Muscle layer of duodenum (tissue), 2 donors: ENCODE measurements around the gene GSAP.

Experiments
- H3K27ac ChIP-seq: one replicate; pipeline ENCODE4 v1.7.0; 2013; ENCODE audit warnings: mild to moderate bottlenecking, low read length
- H3K27me3 ChIP-seq: one replicate; pipeline ENCODE4 v1.7.0; 2013; ENCODE audit warnings: low read depth, mild to moderate bottlenecking, control low read depth, low read length
- H3K36me3 ChIP-seq, 2 donors: one replicate each; pipeline ENCODE4 v1.7.0; 2013; ENCODE audit warnings: low read length in 2 of 2, control low read depth in 1 of 2, mild to moderate bottlenecking in 1 of 2; ENCODE audit not compliant: insufficient read depth in 2 of 2, control insufficient read depth in 1 of 2
- H3K4me1 ChIP-seq, 2 donors: one replicate each; pipeline ENCODE4 v1.7.0; 2013; ENCODE audit warnings: low read length in 2 of 2, mild to moderate bottlenecking in 2 of 2, control low read depth in 1 of 2, moderate library complexity in 1 of 2; ENCODE audit not compliant: insufficient read depth in 2 of 2, control insufficient read depth in 1 of 2
- H3K4me3 ChIP-seq, 2 donors: one replicate each; pipeline ENCODE4 v1.7.0; 2013; ENCODE audit warnings: low read length in 2 of 2, low read depth in 1 of 2, mild to moderate bottlenecking in 1 of 2
- H3K9me3 ChIP-seq, 2 donors: one replicate each; pipeline ENCODE4 v1.7.0; 2013; ENCODE audit warnings: low read length in 2 of 2, control low read depth in 1 of 2, mild to moderate bottlenecking in 1 of 2; ENCODE audit not compliant: control insufficient read depth in 1 of 2
- donor health status: healthy.

GSAP gene

DNA sequence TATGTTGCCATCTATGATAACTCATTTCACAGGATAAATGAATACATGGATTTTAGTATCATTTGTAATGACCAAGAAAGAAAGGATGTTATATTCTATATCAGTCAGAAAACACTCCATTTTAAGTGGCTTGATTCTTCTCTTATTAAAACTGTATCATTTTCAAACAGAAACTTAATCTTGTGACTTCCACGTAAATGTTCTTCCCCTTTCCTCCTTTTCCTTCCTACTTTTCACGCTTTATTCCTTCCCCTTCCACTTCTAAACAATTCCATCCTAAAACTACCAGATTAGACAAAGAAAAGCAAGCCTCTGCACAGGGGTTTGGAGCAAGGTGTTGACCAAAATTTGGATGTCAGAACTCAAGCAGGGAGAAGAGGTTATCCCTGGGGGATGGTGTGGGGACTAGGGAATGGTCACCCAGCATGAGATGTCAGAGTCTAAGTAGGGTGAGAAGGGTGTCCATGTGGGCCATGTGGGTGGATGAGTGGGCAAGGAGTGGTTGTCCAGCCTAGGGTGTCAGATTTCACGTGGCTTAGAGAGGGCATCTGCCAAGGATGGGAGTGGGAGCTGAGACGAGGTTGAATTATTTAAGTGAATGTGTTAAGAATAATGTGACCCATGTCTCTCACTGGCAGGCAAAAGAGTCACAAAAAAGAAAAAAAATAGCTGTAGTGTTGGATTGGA is 5.0 kb upstream of the GSAP start:
- no peak overlapping the region for H3K27ac ChIP-seq
- peaks cover 5 to 6% of the 10 kb centered on the region in 2 donors for H3K4me1 ChIP-seq
- H3K9me3 ChIP-seq = no peaks in the 10 kb centered on the region
- H3K27me3 ChIP-seq = no peaks in the 10 kb centered on the region
- no peak overlapping the region for H3K4me3 ChIP-seq
- no peaks in the 10 kb centered on the region for H3K36me3 ChIP-seq

DNA sequence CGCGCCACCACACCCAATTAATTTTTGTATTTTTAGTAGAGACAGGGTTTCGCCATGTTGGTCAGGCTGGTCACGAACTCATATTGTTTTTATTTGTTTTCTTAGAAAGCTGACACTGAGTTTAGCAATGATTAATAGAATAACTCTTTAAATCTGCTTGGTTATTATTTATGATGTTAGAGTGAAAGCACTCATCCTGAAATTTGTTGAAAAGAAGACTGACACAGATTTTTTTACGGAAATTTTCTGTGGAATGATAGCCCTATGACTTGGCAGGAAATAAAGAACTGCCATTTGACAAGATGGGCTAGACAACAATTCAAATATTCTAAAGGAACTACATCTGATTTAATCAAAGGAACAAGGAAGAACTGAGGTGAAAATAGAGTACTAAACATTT is 4.3 kb upstream of the GSAP start:
- Histone ChIP-seq H3K9me3 (no peaks in the 10 kb centered on the region), H3K27ac (no peak overlapping the region), H3K4me3 (no peak overlapping the region), H3K4me1 (peaks cover 0 to 6% of the 10 kb centered on the region in 2 donors), H3K36me3 (no peaks in the 10 kb centered on the region), H3K27me3 (no peaks in the 10 kb centered on the region)

DNA sequence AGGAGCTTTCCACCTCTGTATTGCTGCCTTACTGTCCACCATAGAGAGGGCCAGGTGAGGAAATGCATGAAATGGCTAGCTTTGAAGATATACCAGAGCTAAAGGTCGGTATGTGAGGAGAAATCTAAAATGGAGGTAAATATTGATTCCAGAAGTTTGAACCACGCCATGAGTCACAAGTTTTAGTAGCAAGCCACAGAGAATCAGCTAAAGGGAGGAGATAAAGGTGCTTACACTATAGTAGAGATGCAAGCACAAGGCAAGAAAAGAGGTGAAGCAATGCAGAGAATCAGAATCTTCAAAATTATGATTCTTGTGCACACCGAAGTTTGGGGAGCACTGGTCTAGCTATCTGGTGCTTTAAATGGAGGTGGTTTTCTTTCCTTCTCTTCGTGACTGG is 3.0 kb upstream of the GSAP start:
- Histone ChIP-seq H3K36me3 (no peaks in the 10 kb centered on the region), H3K27me3 (no peaks in the 10 kb centered on the region), H3K27ac (no peak overlapping the region), H3K4me3 (no peak overlapping the region), H3K9me3 (no peaks in the 10 kb centered on the region), H3K4me1 (peaks cover 5 to 10% of the 10 kb centered on the region in 2 donors)

DNA sequence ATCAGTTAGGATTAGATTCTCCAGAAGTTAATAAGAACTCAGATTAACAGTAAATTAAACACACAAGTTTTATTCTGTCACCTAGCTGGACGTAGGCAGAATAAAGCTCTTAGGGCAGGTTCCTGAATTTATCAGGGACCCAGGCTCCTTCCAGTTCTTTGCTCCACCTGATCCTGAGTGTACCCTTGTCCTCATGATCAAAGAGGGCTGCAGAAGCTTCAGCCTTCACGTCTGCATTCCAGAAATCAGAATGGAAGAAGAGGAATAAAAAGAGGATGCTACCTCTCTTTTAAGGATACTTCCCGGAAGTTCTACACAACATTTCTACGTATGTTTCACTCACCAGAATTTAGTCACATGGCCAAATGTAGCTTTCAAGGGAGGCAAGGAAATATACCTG is 1.7 kb upstream of the GSAP start:
- no peak overlapping the region for H3K4me3 ChIP-seq
- no peaks in the 10 kb centered on the region for H3K9me3 ChIP-seq
- no peak overlapping the region for H3K27ac ChIP-seq
- H3K4me1 ChIP-seq = peaks cover 10 to 12% of the 10 kb centered on the region in 2 donors
- H3K27me3 ChIP-seq = no peaks in the 10 kb centered on the region
- no peaks in the 10 kb centered on the region for H3K36me3 ChIP-seq

DNA sequence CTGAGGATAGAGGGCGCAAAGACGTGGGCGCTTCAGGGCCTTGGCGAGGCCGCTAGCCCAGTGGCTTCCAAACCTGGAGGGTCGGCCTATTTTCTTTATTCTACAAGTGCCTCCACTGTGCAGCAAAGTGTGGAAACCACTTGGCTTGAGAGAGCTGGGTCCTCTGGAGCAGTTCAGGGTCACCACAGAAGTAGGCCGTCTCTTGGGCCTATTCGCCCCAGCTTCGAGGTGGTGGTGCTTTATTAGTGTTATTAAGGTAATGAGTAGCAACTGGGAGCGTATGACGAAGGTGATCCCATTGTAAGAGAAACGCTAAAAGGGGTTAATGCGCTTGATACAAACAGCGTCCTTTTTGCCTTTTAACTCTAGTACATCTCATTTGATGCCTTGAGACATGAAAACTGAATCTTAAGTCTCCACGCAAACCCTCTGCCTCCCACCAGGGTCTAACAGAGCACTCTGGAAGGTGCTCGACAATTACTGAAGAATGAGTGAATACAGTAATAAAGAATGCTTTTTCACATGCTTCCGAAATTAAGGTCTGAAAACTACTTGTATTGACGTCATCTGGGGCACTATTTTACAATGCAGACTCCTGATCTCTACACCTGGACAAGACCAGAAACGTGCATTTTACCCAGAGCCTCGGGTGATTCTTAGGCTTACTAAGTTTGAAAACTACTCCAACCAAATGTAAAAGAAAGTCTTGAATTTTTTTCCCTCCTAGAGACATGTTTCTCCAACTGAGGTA is 647 bp upstream of the GSAP start:
- Histone ChIP-seq H3K36me3 (no peaks in the 10 kb centered on the region), H3K4me1 (peaks cover 10 to 12% of the 10 kb centered on the region in 2 donors), H3K4me3 (peak overlapping the region; percentile 68 to 88), H3K27ac (peak overlapping the region; percentile 75), H3K9me3 (no peaks in the 10 kb centered on the region), H3K27me3 (no peaks in the 10 kb centered on the region)

DNA sequence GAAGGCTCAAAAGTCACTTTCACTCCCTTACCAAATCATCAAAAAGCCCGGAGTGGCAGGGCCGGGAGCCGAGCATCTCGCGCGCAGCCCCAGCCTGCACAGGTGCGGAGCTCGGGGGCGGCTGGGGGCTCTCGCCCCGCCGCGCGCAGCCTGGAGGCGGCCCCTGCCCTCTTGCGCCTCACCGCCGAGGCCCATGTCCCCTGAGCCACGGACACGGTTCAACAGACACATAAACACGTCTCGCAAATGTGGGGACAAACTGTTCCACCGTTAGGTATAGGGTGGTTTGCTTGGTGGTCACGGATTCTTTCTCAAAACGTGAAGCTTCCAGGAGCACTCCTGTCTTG is 700 bp downstream of the GSAP start:
- H3K27me3 ChIP-seq = no peaks in the 10 kb centered on the region
- H3K27ac ChIP-seq = peak overlapping the region; percentile 48
- peaks cover 0 to 3% of the 10 kb centered on the region in 2 donors for H3K36me3 ChIP-seq
- peaks cover 10 to 12% of the 10 kb centered on the region in 2 donors for H3K4me1 ChIP-seq
- H3K4me3 ChIP-seq = peak overlapping the region; percentile 68 to 88
- no peaks in the 10 kb centered on the region for H3K9me3 ChIP-seq

DNA sequence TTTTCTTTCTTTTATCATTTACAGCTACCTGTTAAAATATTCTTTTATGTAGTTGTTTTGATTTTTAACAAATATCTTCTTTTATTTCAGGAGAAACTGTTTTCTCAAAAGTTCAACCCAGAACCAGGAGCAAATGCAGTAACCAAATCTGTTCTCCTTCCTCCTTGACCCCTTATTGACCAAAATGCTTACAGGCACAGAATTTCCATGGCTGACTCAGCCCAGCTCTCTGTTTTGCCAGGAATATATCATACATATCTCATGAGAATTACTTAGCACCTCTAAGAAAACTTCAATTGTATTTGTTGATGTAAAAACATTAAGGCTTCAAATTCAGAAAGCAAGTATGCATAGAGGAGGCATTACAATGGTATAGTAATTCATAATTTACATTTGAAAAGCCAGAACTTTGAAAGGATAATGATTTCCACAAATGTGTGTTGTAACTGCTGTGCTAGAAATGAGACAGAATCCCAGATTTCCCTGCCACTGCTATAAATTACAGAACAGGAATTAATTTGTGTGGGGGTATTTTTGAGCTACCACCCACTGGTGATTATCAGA is 2.2 kb downstream of the GSAP start:
- Histone ChIP-seq H3K9me3 (no peaks in the 10 kb centered on the region), H3K27ac (no peak overlapping the region), H3K27me3 (no peaks in the 10 kb centered on the region), H3K4me1 (peaks cover 10 to 12% of the 10 kb centered on the region in 2 donors), H3K36me3 (peaks cover 0 to 8% of the 10 kb centered on the region in 2 donors), H3K4me3 (no peak overlapping the region)

DNA sequence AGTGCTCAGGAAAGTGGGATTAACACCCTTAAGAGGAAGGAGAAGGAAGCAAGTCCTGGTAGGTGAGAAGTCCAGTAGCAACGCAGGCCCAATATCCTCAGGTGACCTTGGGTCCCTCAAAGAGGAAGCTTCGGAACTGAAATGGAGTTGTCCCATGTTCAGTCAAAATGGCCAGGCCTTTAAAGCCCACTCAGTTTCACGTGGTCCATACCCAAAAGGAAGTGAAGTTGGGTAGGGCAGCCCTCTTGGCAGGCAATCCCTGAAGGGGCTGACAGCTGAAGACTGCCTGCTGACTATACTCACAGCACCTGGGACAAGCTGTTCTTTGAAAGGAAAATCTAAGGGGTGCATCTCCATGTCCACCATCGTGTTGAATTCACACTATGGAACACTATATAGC is 3.0 kb downstream of the GSAP start:
- Histone ChIP-seq H3K4me3 (no peak overlapping the region), H3K27me3 (no peaks in the 10 kb centered on the region), H3K9me3 (no peaks in the 10 kb centered on the region), H3K27ac (no peak overlapping the region), H3K36me3 (peaks cover 0 to 8% of the 10 kb centered on the region in 2 donors), H3K4me1 (peaks cover 10 to 12% of the 10 kb centered on the region in 2 donors)

DNA sequence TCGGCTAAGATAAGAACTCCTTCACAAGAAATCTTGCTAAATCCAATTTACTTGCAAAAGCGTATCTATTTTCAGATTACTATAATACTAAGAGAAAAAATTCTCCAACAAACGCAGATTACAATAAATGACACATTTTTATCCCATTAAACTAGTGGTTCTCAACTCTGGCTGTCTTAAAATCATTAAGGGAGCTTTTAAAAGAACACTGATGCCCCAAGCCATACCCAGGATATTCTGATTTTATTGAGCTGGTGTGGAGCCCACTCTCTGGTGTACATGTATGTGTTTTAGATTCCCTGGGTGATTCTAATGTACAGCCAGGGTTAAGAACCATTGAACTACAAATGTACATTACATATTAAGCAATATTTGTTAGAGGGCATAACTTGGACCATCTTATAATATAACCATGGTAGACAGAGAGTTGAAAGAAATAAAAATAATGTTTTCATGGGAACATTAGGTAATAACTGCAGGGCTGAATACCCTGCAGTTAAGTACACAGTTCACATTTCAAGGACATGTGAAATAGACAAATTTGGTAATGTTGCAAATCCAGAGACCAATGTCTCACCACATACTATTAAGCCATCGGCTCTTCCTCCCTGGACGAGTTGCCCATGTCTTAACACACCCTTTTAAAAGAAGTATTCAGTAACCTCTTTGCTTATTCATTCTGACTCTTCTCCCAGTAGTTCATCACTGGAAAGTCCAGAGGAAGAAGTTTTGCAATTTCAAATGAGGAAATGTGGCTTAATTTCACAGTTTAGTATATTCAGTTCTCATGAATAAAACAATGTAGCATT is 6.2 kb downstream of the GSAP start:
- H3K36me3 ChIP-seq = peaks cover 0 to 8% of the 10 kb centered on the region in 2 donors
- peak overlapping the region; percentile 13 for H3K27ac ChIP-seq
- H3K4me1 ChIP-seq = peaks cover 3 to 12% of the 10 kb centered on the region in 2 donors
- H3K9me3 ChIP-seq = no peaks in the 10 kb centered on the region
- no peaks in the 10 kb centered on the region for H3K27me3 ChIP-seq
- H3K4me3 ChIP-seq = no peak overlapping the region

DNA sequence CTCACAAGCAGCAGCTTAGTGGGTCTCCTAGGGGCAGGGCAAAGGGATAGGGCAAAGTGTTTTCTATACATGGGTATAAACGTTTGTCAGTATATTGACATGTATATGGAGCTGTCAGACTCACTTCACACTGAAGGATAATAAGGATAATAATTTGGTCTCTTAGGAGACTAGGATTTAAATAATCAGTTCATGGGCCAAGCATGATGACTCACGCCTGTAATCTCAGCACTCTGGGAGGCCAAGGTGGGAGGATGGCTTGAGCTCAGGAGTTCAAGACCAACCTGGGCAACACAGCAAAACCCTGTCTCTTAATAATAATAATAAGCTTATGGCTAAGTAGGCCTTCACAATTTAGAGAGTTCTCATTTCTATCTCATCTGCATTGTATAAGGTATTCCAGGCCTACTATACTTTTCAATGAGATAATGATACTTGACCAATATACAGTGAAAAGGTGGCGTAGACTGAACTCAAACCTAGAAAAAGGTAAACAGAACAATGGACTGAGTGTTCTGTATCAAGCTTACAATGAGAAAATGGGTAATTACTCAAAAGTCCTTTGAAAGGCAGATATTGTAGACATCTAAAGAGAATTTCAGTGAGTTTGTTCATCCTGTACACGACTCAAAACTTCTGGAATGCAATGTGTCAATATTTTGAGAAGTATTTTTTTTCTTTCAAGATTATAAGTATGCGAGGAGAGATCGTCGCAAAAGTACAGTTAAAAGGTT is 7.0 kb downstream of the GSAP start:
- Histone ChIP-seq H3K27me3 (no peaks in the 10 kb centered on the region), H3K4me1 (peaks cover under 1 to 8% of the 10 kb centered on the region in 2 donors), H3K9me3 (no peaks in the 10 kb centered on the region), H3K36me3 (peaks cover 0 to 8% of the 10 kb centered on the region in 2 donors), H3K4me3 (no peak overlapping the region), H3K27ac (peak overlapping the region; percentile 13)
